Esophagus muscularis mucosa (tissue), 4 donors: ENCODE measurements around the gene VEPH1. TPM values are rescaled to one million over a fixed set of nuclear protein-coding genes. Genes with fewer than 3 reads are reported as not detected.
A peak's percentile ranks its signal among the peaks of the same experiment; 100 is the strongest.

ENCODE experiments used
- DNase-seq: peaks from one replicate; pipeline ENCODE4 v3.0.0-alpha.2; 2017; ENCODE audit errors: extremely low spot score
- H3K27ac ChIP-seq, 4 donors: fragments of 200-600 bp; sonication (generic); replicated peaks in 1 of 4; 1 replicate in 3 of 4; 2 replicates in 1 of 4; pipeline ENCODE4 v1.5.1; 2016 to 2019; ENCODE audit warnings: mild to moderate bottlenecking in 1 of 4
- H3K27me3 ChIP-seq, 4 donors: fragments of 200-600 bp; sonication (generic); one replicate each; pipeline versions ENCODE4 v1.5.1 to v1.6.0; 2016 to 2019
- H3K36me3 ChIP-seq, 4 donors: fragments of 200-600 bp; sonication (generic); one replicate each; pipeline ENCODE4 v1.5.1; 2016 to 2019
- H3K4me1 ChIP-seq, 4 donors: fragments of 200-600 bp; sonication (generic); one replicate each; pipeline ENCODE4 v1.5.1; 2016 to 2019
- H3K4me3 ChIP-seq, 4 donors: fragments of 200-600 bp; sonication (generic); 1 replicate in 2 of 4; 2 replicates in 2 of 4; pipeline ENCODE4 v1.5.1; 2016 to 2019; ENCODE audit warnings: mild to moderate bottlenecking in 4 of 4, moderate library complexity in 1 of 4
- H3K9me3 ChIP-seq, 4 donors: fragments of 200-600 bp; sonication (generic); 1 replicate in 3 of 4; 2 replicates in 1 of 4; pipeline ENCODE4 v1.5.1; 2016 to 2019
- EP300 ChIP-seq: sonication (generic); formaldehyde crosslinking; IDR thresholded peaks from one replicate; pipeline ENCODE4 v1.6.1; 2017; ENCODE audit warnings: antibody characterized with exemption
- POLR2A ChIP-seq: fragments of 450-650 bp; IDR thresholded peaks from one replicate; pipeline ENCODE4 v1.6.1; 2017; ENCODE audit warnings: antibody characterized with exemption, moderate library complexity, mild to moderate bottlenecking, low read depth
- POLR2AphosphoS5 ChIP-seq, 2 donors: sonication (generic); formaldehyde crosslinking; IDR thresholded peaks; one replicate each; pipeline ENCODE4 v1.6.1; 2017; ENCODE audit warnings: antibody characterized with exemption in 2 of 2
- WGBS: methylation state at CpG from one replicate; pipeline ENCODE4 v1.1.5; 2018; 5-methylcytosine and 5-hydroxymethylcytosine counted together
- intact Hi-C: fragments of 100-400 bp; cut with DNase I; formaldehyde crosslinking; loops from one replicate; pipeline ENCODE4 v1.15.1; 2023
- total RNA-seq, 4 donors: library from RNA; depleted of rRNA; stranded (reverse); fragments of >200 nt; gene quantifications; one replicate each; pipeline versions ENCODE4 v1.1.0 to v1.2.1, GENCODE V29; 2016
- TF ChIP-seq, protein P1 (sequence below), 3 experiments: fragments of 200-600 bp in 2 of 3; fragments of 450-650 bp in 1 of 3; sonication (generic) in 2 of 3; IDR thresholded peaks; one replicate each; pipeline ENCODE4 v1.5.1; 2017 to 2019; ENCODE audit warnings: antibody characterized with exemption in 3 of 3, mild to moderate bottlenecking in 2 of 3, moderate library complexity in 1 of 3

VEPH1 gene
- total RNA-seq, 4 donors from 2014 or later: 0.23 to 1.2 (median 0.52) TPM; not detected in 1

DNA sequence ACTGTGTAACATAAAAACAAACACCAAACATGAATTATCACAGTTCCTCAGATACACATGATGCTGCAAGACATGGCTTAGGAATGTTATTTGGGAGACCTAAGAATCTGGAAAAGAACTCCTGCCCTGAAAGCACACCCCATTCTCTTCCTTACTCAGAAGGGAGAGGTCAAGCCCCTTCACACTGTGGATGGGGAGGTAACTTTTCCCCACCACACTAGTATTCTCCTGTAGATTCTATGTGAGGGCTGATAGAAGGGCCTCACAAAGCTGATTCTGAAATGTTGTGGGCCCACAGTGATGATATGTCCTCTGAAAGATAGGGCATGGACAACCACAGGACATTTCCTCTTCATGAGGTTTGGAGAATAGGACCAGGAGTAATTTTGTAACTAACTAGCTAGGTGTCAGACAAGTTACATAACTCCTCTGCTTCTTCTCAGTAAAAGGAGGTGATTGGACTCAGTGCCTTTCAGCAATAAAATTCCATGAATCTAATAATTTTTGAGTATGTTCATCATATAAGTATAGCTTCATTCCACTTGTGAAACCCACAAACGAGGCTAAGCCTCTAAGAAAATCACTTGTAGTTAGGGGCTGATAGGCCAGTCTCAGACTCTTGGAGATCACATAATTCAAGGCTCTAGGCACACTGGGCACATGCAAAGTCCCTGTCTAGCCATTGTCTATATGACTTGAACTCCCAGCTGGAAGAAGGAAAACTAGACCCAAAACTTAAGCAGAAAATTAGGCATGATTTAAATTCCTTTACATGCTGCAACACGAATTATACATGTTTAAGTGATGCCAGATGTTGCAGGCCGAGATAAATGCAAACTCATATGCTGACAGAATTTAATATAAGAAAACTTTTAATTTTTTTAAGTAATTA, 59.1 kb downstream of the VEPH1 start:
- Histone ChIP-seq H3K36me3 (no peaks in the 10 kb centered on the region), H3K4me1 (peaks cover 0 to 5% (median 0%) of the 10 kb centered on the region in 4 donors), H3K9me3 (no peaks in the 10 kb centered on the region), H3K27me3 (no peaks in the 10 kb centered on the region), H3K27ac (no peak overlapping the region), H3K4me3 (no peak overlapping the region)
- no peak for DNase-seq
- intact Hi-C loops: loop anchor here (5.0 kb wide), 1 partner anchor 237 kb away; no protein-coding TSS in a partner anchor
- TF ChIP-seq POLR2AphosphoS5 (IDR thresholded peaks at IDR 0.05) (no peak), EP300 (no peak), POLR2A (no peak)
- TF ChIP-seq, protein P1, sequence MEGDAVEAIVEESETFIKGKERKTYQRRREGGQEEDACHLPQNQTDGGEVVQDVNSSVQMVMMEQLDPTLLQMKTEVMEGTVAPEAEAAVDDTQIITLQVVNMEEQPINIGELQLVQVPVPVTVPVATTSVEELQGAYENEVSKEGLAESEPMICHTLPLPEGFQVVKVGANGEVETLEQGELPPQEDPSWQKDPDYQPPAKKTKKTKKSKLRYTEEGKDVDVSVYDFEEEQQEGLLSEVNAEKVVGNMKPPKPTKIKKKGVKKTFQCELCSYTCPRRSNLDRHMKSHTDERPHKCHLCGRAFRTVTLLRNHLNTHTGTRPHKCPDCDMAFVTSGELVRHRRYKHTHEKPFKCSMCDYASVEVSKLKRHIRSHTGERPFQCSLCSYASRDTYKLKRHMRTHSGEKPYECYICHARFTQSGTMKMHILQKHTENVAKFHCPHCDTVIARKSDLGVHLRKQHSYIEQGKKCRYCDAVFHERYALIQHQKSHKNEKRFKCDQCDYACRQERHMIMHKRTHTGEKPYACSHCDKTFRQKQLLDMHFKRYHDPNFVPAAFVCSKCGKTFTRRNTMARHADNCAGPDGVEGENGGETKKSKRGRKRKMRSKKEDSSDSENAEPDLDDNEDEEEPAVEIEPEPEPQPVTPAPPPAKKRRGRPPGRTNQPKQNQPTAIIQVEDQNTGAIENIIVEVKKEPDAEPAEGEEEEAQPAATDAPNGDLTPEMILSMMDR (IDR thresholded peaks at IDR 0.05): no peak
- 72% methylated on average over 3 of the region's 3 CpGs for WGBS

DNA sequence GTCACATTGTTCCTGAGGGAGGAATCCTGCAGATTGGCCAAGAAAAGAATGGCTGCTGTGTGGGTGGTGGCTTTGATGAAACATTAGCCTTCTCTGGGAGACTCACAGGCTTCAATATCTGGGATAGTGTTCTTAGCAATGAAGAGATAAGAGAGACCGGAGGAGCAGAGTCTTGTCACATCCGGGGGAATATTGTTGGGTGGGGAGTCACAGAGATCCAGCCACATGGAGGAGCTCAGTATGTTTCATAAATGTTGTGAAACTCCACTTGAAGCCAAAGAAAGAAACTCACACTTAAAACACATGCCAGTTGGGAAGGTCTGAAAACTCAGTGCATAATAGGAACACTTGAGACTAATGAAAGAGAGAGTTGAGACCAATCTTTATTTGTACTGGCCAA, 60.5 kb downstream of the VEPH1 start:
- H3K9me3 ChIP-seq: no peaks in the 10 kb centered on the region
- 84% methylated on average over 2 of the region's 2 CpGs for WGBS
- no peaks in the 10 kb centered on the region for H3K36me3 ChIP-seq
- peaks cover 0 to 18% (median 9%) of the 10 kb centered on the region in 4 donors for H3K4me1 ChIP-seq
- intact Hi-C loops: loop anchor here (5.0 kb wide), 1 partner anchor 235 kb away; no protein-coding TSS in a partner anchor
- H3K4me3 ChIP-seq: no peak overlapping the region
- TF ChIP-seq, protein P1 (IDR thresholded peaks at IDR 0.05): no peak
- TF ChIP-seq POLR2A (no peak), POLR2AphosphoS5 (IDR thresholded peaks at IDR 0.05) (no peak), EP300 (no peak)
- H3K27me3 ChIP-seq: no peaks in the 10 kb centered on the region
- H3K27ac ChIP-seq: no peak overlapping the region
- no peak for DNase-seq

DNA sequence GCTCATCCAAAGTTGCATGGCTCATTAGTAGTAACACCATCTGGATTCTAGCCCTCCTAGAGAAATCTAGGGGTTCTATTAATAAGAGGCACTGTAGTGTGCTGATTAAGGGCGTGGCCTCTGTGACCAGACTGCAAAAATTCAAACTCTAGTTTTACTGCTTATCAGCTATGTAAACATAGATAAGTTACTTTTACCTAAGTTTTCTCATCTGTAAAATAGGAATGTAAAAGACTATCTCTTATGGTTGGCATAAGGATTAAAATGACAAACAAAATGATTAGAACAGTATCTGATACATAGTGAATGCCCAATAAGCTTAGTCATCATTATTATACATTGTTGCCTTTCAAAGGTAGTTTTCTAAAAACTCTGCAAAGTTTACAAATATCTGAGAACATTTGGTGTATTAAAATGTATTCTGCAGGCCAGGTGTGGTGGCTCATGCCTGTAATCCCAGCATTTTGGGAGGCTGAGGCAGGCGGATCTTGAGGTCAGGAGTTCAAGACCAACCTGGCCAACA, 62.1 kb downstream of the VEPH1 start:
- intact Hi-C loops: loop anchor here (5.0 kb wide), 1 partner anchor 234 kb away; no protein-coding TSS in a partner anchor
- Histone ChIP-seq H3K4me1 (peaks cover 0 to 34% (median 24%) of the 10 kb centered on the region in 4 donors), H3K36me3 (no peaks in the 10 kb centered on the region), H3K4me3 (no peak overlapping the region), H3K9me3 (no peaks in the 10 kb centered on the region), H3K27ac (no peak overlapping the region), H3K27me3 (no peaks in the 10 kb centered on the region)
- DNase-seq: no peak
- 97% methylated on average over 2 of the region's 2 CpGs for WGBS
- no peak for TF ChIP-seq POLR2AphosphoS5 (IDR thresholded peaks at IDR 0.05)
- no peak for TF ChIP-seq POLR2A
- TF ChIP-seq EP300: no peak
- TF ChIP-seq, protein P1 (IDR thresholded peaks at IDR 0.05): no peak

DNA sequence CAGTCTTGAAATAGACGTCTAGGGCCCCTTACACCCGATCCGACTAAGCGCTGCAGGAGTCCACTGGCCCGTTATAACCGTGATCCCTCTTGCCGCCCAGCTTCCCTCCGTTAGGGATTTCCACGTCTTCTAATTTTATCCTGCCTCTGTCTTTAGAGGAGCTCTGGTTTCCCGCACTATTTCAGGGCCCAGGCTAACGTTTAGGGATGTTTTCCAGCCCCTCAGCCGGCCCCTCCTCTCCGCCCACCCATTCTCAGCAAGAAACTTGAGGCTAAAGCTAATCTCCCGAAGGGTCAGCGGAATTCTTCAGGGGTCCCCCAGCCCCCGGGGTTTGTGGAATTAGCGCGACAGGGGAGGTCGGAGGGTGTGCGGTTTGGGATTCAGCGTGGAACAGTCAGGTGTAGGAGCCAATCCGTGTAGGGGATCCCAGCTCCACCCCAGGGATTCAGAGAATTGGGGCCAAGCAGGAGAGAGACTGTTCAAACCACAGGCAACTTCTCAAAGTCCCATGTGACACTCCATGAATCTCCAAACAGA, 65.0 kb downstream of the VEPH1 start:
- H3K36me3 ChIP-seq: no peaks in the 10 kb centered on the region
- WGBS: 5% methylated on average over 22 of the region's 22 CpGs
- no peaks in the 10 kb centered on the region for H3K9me3 ChIP-seq
- peaks cover 0 to 37% (median 25%) of the 10 kb centered on the region in 4 donors for H3K4me1 ChIP-seq
- TF ChIP-seq, protein P1 (IDR thresholded peaks at IDR 0.05): no peak
- TF ChIP-seq EP300 (no peak), POLR2AphosphoS5 (IDR thresholded peaks at IDR 0.05) (no peak), POLR2A (no peak)
- H3K4me3 ChIP-seq: peak overlapping the region; percentile 62 to 76 (median 64)
- no peak for DNase-seq
- no peaks in the 10 kb centered on the region for H3K27me3 ChIP-seq
- peak overlapping the region; percentile 30 to 73 (median 68) for H3K27ac ChIP-seq
- intact Hi-C loops: no loop called here
